Muscle of leg (tissue), 11 donors: ENCODE measurements around the gene ZNF467. TPM values are rescaled to one million over a fixed set of nuclear protein-coding genes. Genes with fewer than 3 reads are reported as not detected.
A peak's percentile ranks its signal among the peaks of the same experiment; 100 is the strongest.

Source experiments
- DNase-seq: peaks from one replicate; pipeline ENCODE4 v3.0.0; 2013
- H3K27ac ChIP-seq: one replicate; pipeline ENCODE4 v1.5.1; 2013; ENCODE audit warnings: mild to moderate bottlenecking, low read length, control low read depth
- H3K27me3 ChIP-seq: one replicate; pipeline ENCODE4 v1.6.1; 2013; ENCODE audit warnings: low read length; ENCODE audit not compliant: control insufficient read depth, insufficient read depth
- H3K36me3 ChIP-seq: one replicate; pipeline ENCODE4 v1.6.1; 2013; ENCODE audit warnings: low read length; ENCODE audit not compliant: control insufficient read depth, insufficient read depth
- H3K4me1 ChIP-seq: one replicate; pipeline ENCODE4 v1.6.1; 2013; ENCODE audit warnings: low read length; ENCODE audit not compliant: control insufficient read depth, insufficient read depth
- H3K4me3 ChIP-seq: one replicate; pipeline ENCODE4 v1.5.1; 2013; ENCODE audit warnings: low read length, control low read depth
- H3K9me3 ChIP-seq: replicated peaks from 2 replicates; pipeline ENCODE4 v1.6.1; 2013; ENCODE audit warnings: low read depth, low read length; ENCODE audit not compliant: control insufficient read depth
- WGBS: methylation state at CpG from one replicate; pipeline ENCODE4 v1.1.5; 2013; ENCODE audit warnings: missing lambda C conversion rate; ENCODE audit not compliant: insufficient coverage; 5-methylcytosine and 5-hydroxymethylcytosine counted together
- polyA plus RNA-seq, 8 donors: library from polyadenylated mRNA; unstranded; fragments of 120-200 nt; gene quantifications; one replicate each; pipeline versions ENCODE4 v1.2.1 to v1.2.3, GENCODE V29; 2013; ENCODE audit warnings: inconsistent platforms in 1 of 8, low replicate concordance in 1 of 8; ENCODE audit not compliant: insufficient read length in 8 of 8, insufficient read depth in 1 of 8
- total RNA-seq: library from RNA; stranded (reverse); fragments of 120-200 nt; gene quantifications from one replicate; pipeline ENCODE4 v1.2.4, GENCODE V29; 2013

The ZNF467 gene
- total and polyA plus RNA-seq, 9 donors: 3.0 to 14.3 (median 6.9) TPM

DNA sequence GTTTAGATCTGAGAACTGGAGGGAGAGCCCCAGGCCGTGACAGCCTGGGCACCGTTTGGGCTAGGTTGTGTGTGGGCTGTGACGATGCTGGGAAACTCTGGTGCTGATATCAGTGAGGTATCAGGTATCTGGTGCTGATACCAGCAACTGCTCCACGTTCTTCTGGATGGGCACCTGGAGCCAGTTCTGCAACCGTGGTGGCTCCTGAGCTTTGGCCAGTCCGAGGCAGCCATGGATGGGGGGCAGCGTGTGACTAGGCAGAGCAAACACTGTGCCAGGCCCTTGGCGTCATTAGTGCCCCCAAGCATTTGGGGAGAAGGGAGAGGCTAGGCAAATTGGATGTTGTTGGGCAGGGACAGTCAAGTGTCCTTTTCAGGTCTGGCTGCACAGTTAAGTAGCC is 57.9 kb downstream of the ZNF467 start:
- Histone ChIP-seq H3K36me3 (peaks cover 6% of the 10 kb centered on the region), H3K27ac (peak overlapping the region; percentile 62), H3K9me3 (peaks cover 10% of the 10 kb centered on the region), H3K27me3 (no peaks in the 10 kb centered on the region), H3K4me1 (peaks cover 36% of the 10 kb centered on the region), H3K4me3 (peak overlapping the region; percentile 76)
- DNase-seq: no peak
- WGBS: 27% methylated on average over 8 of the region's 8 CpGs

- Histone ChIP-seq H3K4me1 (peaks cover 31% of the 10 kb centered on the region), H3K36me3 (peaks cover 2% of the 10 kb centered on the region), H3K27me3 (no peaks in the 10 kb centered on the region), H3K4me3 (peak overlapping the region; percentile 76), H3K27ac (peak overlapping the region; percentile 62), H3K9me3 (peaks cover 14% of the 10 kb centered on the region)
- DNase-seq: no peak
- WGBS: 2% methylated on average over 40 of the region's 48 CpGs
Observed at GRCh38 chr7:149714910-149715471, 58.4 kb downstream of the ZNF467 start.

Other genes with a start within 250 kb of the ZNF467 start
- gene ZNF862, start 64.8 kb upstream of the ZNF467 start, total RNA-seq: 8.5 TPM
- gene ZNF862, start 64.8 kb upstream of the ZNF467 start, polyA plus RNA-seq: 10 to 100 TPM in 3 of 8 donors, 1 to 10 TPM in 5; 7.9 to 15.4 (median 8.9) TPM
- gene ATP6V0E2, start 100.4 kb upstream of the ZNF467 start, total RNA-seq: 6.5 TPM
- 10 to 100 TPM in 1 of 8 donors, 1 to 10 TPM in 7; 6.9 to 12.4 (median 8.9) TPM for gene ATP6V0E2, start 100.4 kb upstream of the ZNF467 start, polyA plus RNA-seq